Endothelial cell of umbilical vein (primary cell): ENCODE results near the gene B4GALT7. TPM values are rescaled to one million over a fixed set of nuclear protein-coding genes. Genes with fewer than 3 reads are reported as not detected.

Source experiments
- BruUV-seq: library from RNA; stranded (reverse); fragments of 400-500 nt; replicated peaks from 2 replicates; lab custom pipeline; 2021; lab: Mats Ljungman, UMichigan
- CTCF ChIA-PET: fragments of 300-600, 350-600 bp; sonication (Branson Sonifier 250); formaldehyde crosslinking; loops from one replicate; lab custom pipeline; 2021; ENCODE audit warnings: antibody characterized with exemption, inconsistent platforms; lab: Charles Lee
- POLR2A ChIA-PET: fragments of 300-600, 350-600 bp; sonication (Branson Sonifier 250); formaldehyde crosslinking; loops from one replicate; lab custom pipeline; 2021; ENCODE audit warnings: antibody characterized with exemption, inconsistent platforms; lab: Charles Lee
- DNase-seq: peaks from one replicate; pipeline ENCODE4 v3.0.0-alpha.2; 2011; ENCODE audit warnings: low read depth, low spot score
- FAIRE-seq: peaks from 2 replicates; lab custom pipeline; 2011; peaks lifted over from hg19 to GRCh38; lab: Jason Lieb, UNC
- H2AFZ ChIP-seq: 2 replicates; pipeline ENCODE4 v1.6.0; 2012; ENCODE audit warnings: low read depth, low read length, control low read depth, inconsistent platforms
- H3K27ac ChIP-seq: 2 replicates; pipeline ENCODE4 v1.5.1; 2011; ENCODE audit warnings: low read depth, mild to moderate bottlenecking, control low read depth, low read length, moderate library complexity; ENCODE audit not compliant: insufficient read depth
- H3K27me3 ChIP-seq, 2 experiments: 2 replicates each; pipeline versions ENCODE4 v1.6.0 to v1.6.1; 2011; ENCODE audit warnings: low read length in 2 of 2, mixed read lengths in 1 of 2; ENCODE audit not compliant: control insufficient read depth in 2 of 2, insufficient read depth in 2 of 2
- H3K36me3 ChIP-seq, 2 experiments: 2 replicates in 1 of 2; 3 replicates in 1 of 2; pipeline ENCODE4 v1.5.1; 2011; ENCODE audit warnings: low read length in 2 of 2, mild to moderate bottlenecking in 1 of 2, moderate library complexity in 1 of 2; ENCODE audit not compliant: control insufficient read depth in 2 of 2, insufficient read depth in 2 of 2; ENCODE audit errors: extremely low read depth in 1 of 2
- H3K4me1 ChIP-seq: 3 replicates; pipeline ENCODE4 v1.5.1; 2011; ENCODE audit warnings: mild to moderate bottlenecking, low read length; ENCODE audit not compliant: control insufficient read depth, insufficient read depth; ENCODE audit errors: extremely low read depth
- H3K4me2 ChIP-seq: 2 replicates; pipeline ENCODE4 v1.6.1; 2011; ENCODE audit warnings: low read length, control low read depth, mixed read lengths; ENCODE audit not compliant: insufficient read depth
- H3K4me3 ChIP-seq, 3 experiments: fragments of 200-600 bp in 1 of 3; sonication (generic), shearing (Covaris generic) in 1 of 3; replicated peaks in 1 of 3; 2 replicates each; pipeline ENCODE4 v1.5.1; 2011 to 2016; ENCODE audit warnings: control low read depth in 3 of 3, low read length in 3 of 3, mild to moderate bottlenecking in 2 of 3, inconsistent platforms in 1 of 3, low read depth in 1 of 3, moderate library complexity in 1 of 3; ENCODE audit not compliant: insufficient read depth in 1 of 3
- H3K79me2 ChIP-seq: 2 replicates; pipeline ENCODE4 v1.6.0; 2012; ENCODE audit warnings: low read length, inconsistent platforms; ENCODE audit not compliant: control insufficient read depth, insufficient read depth
- H3K9ac ChIP-seq: replicated peaks from 2 replicates; pipeline ENCODE3; 2011; ENCODE audit warnings: low read length, control low read depth; ENCODE audit not compliant: insufficient read depth; ENCODE audit errors: extremely low read depth
- H3K9me1 ChIP-seq: replicated peaks from 3 replicates; pipeline ENCODE4 v1.6.0; 2011; ENCODE audit warnings: mild to moderate bottlenecking, low read length; ENCODE audit not compliant: control insufficient read depth, insufficient read depth; ENCODE audit errors: extremely low read depth
- H3K9me3 ChIP-seq: replicated peaks from 2 replicates; pipeline ENCODE4 v1.5.1; 2012; ENCODE audit warnings: low read length, inconsistent platforms; ENCODE audit not compliant: control insufficient read depth, insufficient read depth
- H4K20me1 ChIP-seq: replicated peaks from 2 replicates; pipeline ENCODE3; 2011; ENCODE audit warnings: mild to moderate bottlenecking, low read length; ENCODE audit not compliant: control insufficient read depth, insufficient read depth; ENCODE audit errors: extremely low read depth
- EZH2 ChIP-seq: IDR thresholded peaks from 2 replicates; pipeline ENCODE4 v1.6.1; 2012; ENCODE audit warnings: borderline replicate concordance, low read depth, mild to moderate bottlenecking, moderate library complexity, low read length, inconsistent platforms; ENCODE audit not compliant: severe bottlenecking
- GATA2 ChIP-seq: IDR thresholded peaks from 2 replicates; pipeline ENCODE4 v1.7.0; 2011; ENCODE audit warnings: low read depth, mild to moderate bottlenecking, moderate library complexity, mixed read lengths, low read length; ENCODE audit not compliant: insufficient read length, insufficient read depth
- JUN ChIP-seq: IDR thresholded peaks from 2 replicates; pipeline ENCODE4 v1.6.1; 2011; ENCODE audit warnings: borderline replicate concordance, low read depth; ENCODE audit not compliant: insufficient read length, insufficient read depth
- MYC ChIP-seq: IDR thresholded peaks from one replicate; pipeline ENCODE4 v1.6.1; 2011; ENCODE audit warnings: mild to moderate bottlenecking, low read depth, low read length
- POLR2AphosphoS5 ChIP-seq: IDR thresholded peaks from 2 replicates; pipeline ENCODE4 v1.6.1; 2012; ENCODE audit warnings: low read depth, mild to moderate bottlenecking, control low read depth, low read length, moderate library complexity; ENCODE audit not compliant: insufficient read depth
- dilution Hi-C: fragments of 300-500 bp; cut with MboI; formaldehyde crosslinking; loops from one replicate; pipeline ENCODE4 v1.15.0; 2019; ENCODE audit warnings: low sequenced_read_pairs; ENCODE audit not compliant: extremely low pct_ligation_motif_present
- intact Hi-C: fragments of 100-400 bp; cut with micrococcal nuclease; formaldehyde crosslinking; loops from one replicate; pipeline ENCODE4 v1.10.0; 2022
- polyA plus RNA-seq, 4 experiments: library from polyadenylated mRNA; depleted of rRNA in 3 of 4; stranded (reverse) in 3 of 4; unstranded in 1 of 4; fragments of >200 nt; gene quantifications; 2 replicates each; pipeline versions ENCODE4 v1.2.1 to v1.2.3, GENCODE V29; 2011 to 2012; ENCODE audit warnings: missing spikeins in 1 of 4
- total RNA-seq: library from RNA; stranded (reverse); gene quantifications from 2 replicates; pipeline ENCODE4 v1.2.3, GENCODE V29; 2021

B4GALT7 gene
- total and polyA plus RNA-seq, 2 donors (not counting 3 experiments of a cell fraction or from before 2014, with no cell fraction given), result 35.1 to 78.9 TPM

- Histone ChIP-seq H3K9me1 (no peaks in the 10 kb centered on the region), H3K79me2 (no peaks in the 10 kb centered on the region), H3K27ac (no peak overlapping the region), H3K4me2 (no peak overlapping the region), H3K36me3 (peaks cover 0 to 9% of the 10 kb centered on the region in 2 experiments), H3K4me1 (no peaks in the 10 kb centered on the region), H3K9me3 (no peaks in the 10 kb centered on the region), H3K4me3 (no peak overlapping the region), H2AFZ (no peak overlapping the region), H4K20me1 (no peaks in the 10 kb centered on the region), H3K9ac (no peak overlapping the region), H3K27me3 (no peaks in the 10 kb centered on the region)
- BruUV-seq, result no TSS peak
- FAIRE-seq, result no peak
- POLR2A ChIA-PET, result no interaction called here
- dilution Hi-C loops, result no loop called here
- TF ChIP-seq GATA2 (no peak), POLR2AphosphoS5 (no peak), MYC (no peak), EZH2 (no peak), JUN (no peak)
- intact Hi-C loops, result no loop called here
- DNase-seq, result no peak
- CTCF ChIA-PET, result interaction anchor here (1.5 kb wide), 1 partner anchor 47 kb away, joined by 7 read pairs; no protein-coding TSS in a partner anchor
These were observed 8.5 kb downstream of the B4GALT7 start for GRCh38 chr5:177608243-177609075.
